Heart right ventricle (tissue), 16 donors: Measurements from ENCODE around the gene KRT81. TPM values are rescaled to one million over a fixed set of nuclear protein-coding genes. Genes with fewer than 3 reads are reported as not detected.

Experiments
- ATAC-seq, 8 donors: fragments of 200-7000 bp; cut with Tn5 transposase; one replicate each; pipeline ENCODE4 v1.9.1; 2020; ENCODE audit warnings: mild to moderate bottlenecking in 8 of 8, moderate library complexity in 8 of 8, moderate number of reproducible peaks in 1 of 8
- DNase-seq, 2 donors: peaks; one replicate each; pipeline ENCODE4 v3.0.0-alpha.2; 2020
- H3K27ac ChIP-seq, 10 donors: fragments of 200-600 bp; sonication (generic) in 2 of 10; one replicate each; pipeline versions ENCODE4 v1.5.0 to v1.8.0; 2020 to 2022; ENCODE audit warnings: mild to moderate bottlenecking in 3 of 10
- H3K27me3 ChIP-seq, 7 donors: fragments of 200-600 bp; one replicate each; pipeline ENCODE4 v1.8.0; 2021 to 2022; ENCODE audit warnings: mild to moderate bottlenecking in 2 of 7
- H3K36me3 ChIP-seq, 9 donors: fragments of 200-600 bp; sonication (generic) in 1 of 9; one replicate each; pipeline versions ENCODE4 v1.5.0 to v1.8.0; 2020 to 2022; ENCODE audit warnings: mild to moderate bottlenecking in 2 of 9
- H3K4me1 ChIP-seq, 9 donors: fragments of 200-600 bp; sonication (generic) in 1 of 9; one replicate each; pipeline versions ENCODE4 v1.5.0 to v1.8.0; 2020 to 2022; ENCODE audit warnings: mild to moderate bottlenecking in 4 of 9
- H3K4me3 ChIP-seq, 10 donors: fragments of 200-600 bp; sonication (generic) in 2 of 10; one replicate each; pipeline versions ENCODE4 v1.5.0 to v1.8.0; 2020 to 2022; ENCODE audit warnings: mild to moderate bottlenecking in 7 of 10, moderate library complexity in 2 of 10
- H3K9me3 ChIP-seq, 11 donors: fragments of 200-600 bp in 10 of 11; sonication (generic) in 2 of 11; one replicate each; pipeline versions ENCODE4 v1.5.0 to v1.8.0; 2013 to 2022; ENCODE audit warnings: mild to moderate bottlenecking in 2 of 11, control low read depth in 1 of 11, moderate library complexity in 1 of 11
- CTCF ChIP-seq, 9 donors: fragments of 200-600 bp; sonication (generic) in 2 of 9; IDR thresholded peaks; one replicate each; pipeline versions ENCODE4 v1.5.0 to v1.8.0; 2021 to 2022; ENCODE audit warnings: antibody characterized with exemption in 9 of 9, mild to moderate bottlenecking in 5 of 9, moderate library complexity in 1 of 9
- WGBS, 2 donors: extraction: QIAGEN DNeasy Blood & Tissue Kit; methylation state at CpG; one replicate each; pipeline ENCODE4 v1.1.7; 2013; ENCODE audit warnings: inconsistent platforms in 1 of 2; 5-methylcytosine and 5-hydroxymethylcytosine counted together
- intact Hi-C, 10 donors: fragments of 100-400 bp; cut with DNase I; formaldehyde crosslinking; loops; one replicate each; pipeline versions ENCODE4 v1.11.1 to v1.14.2; 2022
- polyA plus RNA-seq, 2 donors: library from polyadenylated mRNA; stranded (reverse); fragments of 200-250 nt; gene quantifications; one replicate each; pipeline ENCODE4 v1.2.3, GENCODE V29; 2013
- total RNA-seq, 10 donors: library from RNA; stranded (reverse); fragmentation: NEBNext Ultra II Directional in 3 of 10; extraction: Animal tissue kit (Norgen Biotek cat#: 25700) in 3 of 10; gene quantifications; one replicate each; pipeline versions ENCODE4 v1.2.1 to v1.2.4, GENCODE V29; 2021 to 2023
- donor health status: Arrhythmogenic right ventricular cardiomyopathy.
- donor health status: ischemic (EF 13 %, LVEDD 7.1; RV severe dilation, severe dysfunction).
- donor health status: healthy with polysubstance abuse.
- donor health status: DM: no; HTN: yes; CAD: no.
- donor health status: DM: no; HTN: no; CAD: no.
- donor health status: ischemic (EF 25% LVEDD 6.9; RV normal size, moderate dysfunction).
- donor health status: ischemic (EF 25% LVEDD 5.7; RV mildly dilated, moderate dysfunction).
- donor health status: healthy.
- donor health status: DM: yes; HTN: yes; CAD: no.
- donor health status: Ischemic cardiomyopathy.
- donor health status: ischemic (EF 35%, LVEDD 5.7; RV mildly dilated, moderate dysfunction).
- donor health status: nonischemic (EF 11% LVEDD 7.7; RV severe dilation, severe dysfunction).
- donor health status: DM: yes; HTN: yes; CAD: no.
- donor health status: PGD.
- donor health status: ischemic (EF 29% LVEDD 5.4; RV normal size, mild dysfunction).
- donor health status: nonischemic (EF 23%, LVEDD 6.1; RV moderate dilation, normal function).

The KRT81 gene
- total and polyA plus RNA-seq, 12 donors, result not detected

- intact Hi-C loops, result loop anchor here in 5 of 10 donors (5.0 to 10.0 kb wide), 5 partner anchors 61 to 121 kb away; no protein-coding TSS in a partner anchor
- Histone ChIP-seq H3K36me3 (no peaks in the 10 kb centered on the region), H3K27me3 (peaks cover 0 to 49% (median 24%) of the 10 kb centered on the region in 7 donors), H3K4me1 (peaks cover 0 to 32% (median 10%) of the 10 kb centered on the region in 9 donors), H3K27ac (no peak overlapping the region), H3K9me3 (no peaks in the 10 kb centered on the region), H3K4me3 (no peak overlapping the region)
- peak; percentile 62 to 82 for DNase-seq
- TF ChIP-seq CTCF (IDR thresholded peaks at IDR 0.05), result peak; percentile 91 to 99 (median 98)
- peak; percentile 88 to 96 (median 92) for ATAC-seq
- 17 to 20% methylated on average over 29 to 32 of the region's 32 CpGs for WGBS, 2 donors
Measured at GRCh38 chr12:52278575-52279421, 12.5 kb downstream of the KRT81 start.

GRCh38 chr12:52277486-52278245 lies 13.7 kb downstream of the KRT81 start:
- ATAC-seq (no peak), DNase-seq (no peak)
- H3K4me3 ChIP-seq, result no peak overlapping the region
- no peak overlapping the region for H3K27ac ChIP-seq
- no peaks in the 10 kb centered on the region for H3K9me3 ChIP-seq
- peaks cover 0 to 32% (median 10%) of the 10 kb centered on the region in 9 donors for H3K4me1 ChIP-seq
- TF ChIP-seq CTCF (IDR thresholded peaks at IDR 0.05), result no peak
- WGBS, 2 donors, result 87% methylated on average over 9 of the region's 9 CpGs
- H3K27me3 ChIP-seq, result peaks cover 0 to 55% (median 27%) of the 10 kb centered on the region in 7 donors
- no peaks in the 10 kb centered on the region for H3K36me3 ChIP-seq
- intact Hi-C loops, result loop anchor here in 5 of 10 donors (5.0 to 10.0 kb wide), 5 partner anchors 60 to 120 kb away; no protein-coding TSS in a partner anchor

- 65 to 81% methylated on average over 3 of the region's 3 CpGs for WGBS, 2 donors
- DNase-seq (no peak), ATAC-seq (no peak)
- no peaks in the 10 kb centered on the region for H3K9me3 ChIP-seq
- intact Hi-C loops, result loop anchor here in 5 of 10 donors (5.0 to 10.0 kb wide), 5 partner anchors 58 to 118 kb away; no protein-coding TSS in a partner anchor
- peaks cover 0 to 22% (median 6%) of the 10 kb centered on the region in 9 donors for H3K4me1 ChIP-seq
- no peaks in the 10 kb centered on the region for H3K36me3 ChIP-seq
- no peak for TF ChIP-seq CTCF (IDR thresholded peaks at IDR 0.05)
- H3K4me3 ChIP-seq, result no peak overlapping the region
- no peak overlapping the region for H3K27ac ChIP-seq
- peaks cover 0 to 58% (median 32%) of the 10 kb centered on the region in 7 donors for H3K27me3 ChIP-seq
Measured at GRCh38 chr12:52275686-52276085, 15.6 kb downstream of the KRT81 start.

- intact Hi-C loops, result loop anchor here in 5 of 10 donors (5.0 to 10.0 kb wide), 5 partner anchors 57 to 117 kb away; no protein-coding TSS in a partner anchor
- H3K9me3 ChIP-seq, result no peaks in the 10 kb centered on the region
- ATAC-seq, result no peak
- no peak for TF ChIP-seq CTCF (IDR thresholded peaks at IDR 0.05)
- H3K4me1 ChIP-seq, result peaks cover 0 to 12% (median 0%) of the 10 kb centered on the region in 9 donors
- WGBS, 2 donors, result 66 to 69% methylated on average over 3 of the region's 3 CpGs
- peaks cover 0 to 66% (median 35%) of the 10 kb centered on the region in 7 donors for H3K27me3 ChIP-seq
- no peak within 1 kb of the TSS for H3K4me3 ChIP-seq
- DNase-seq, result no peak
- H3K36me3 ChIP-seq, result no peaks in the 10 kb centered on the region
- no peak within 1 kb of the TSS for H3K27ac ChIP-seq
Measured at GRCh38 chr12:52274521-52275120, 16.7 kb downstream of the KRT81 start, which contains the start of gene KRT86. TSS of gene KRT86 (plus strand) at chr12:52274645. CDS start at chr12:52301917, 27,272 bp downstream.
